ENCODE data around the gene LILRB1.

GRCh38 chr19:54606230-54606629 is 24.1 kb upstream of the LILRB1 start:
- TF ChIP-seq POLR2AphosphoS5 (IDR thresholded peaks at IDR 0.05; ENCODE audit: insufficient read depth in 1 of 2, low read depth in 1 of 2) = no peak
- no peak for TF ChIP-seq POLR2A (IDR thresholded peaks at IDR 0.05)
- TF ChIP-seq, protein P1, sequence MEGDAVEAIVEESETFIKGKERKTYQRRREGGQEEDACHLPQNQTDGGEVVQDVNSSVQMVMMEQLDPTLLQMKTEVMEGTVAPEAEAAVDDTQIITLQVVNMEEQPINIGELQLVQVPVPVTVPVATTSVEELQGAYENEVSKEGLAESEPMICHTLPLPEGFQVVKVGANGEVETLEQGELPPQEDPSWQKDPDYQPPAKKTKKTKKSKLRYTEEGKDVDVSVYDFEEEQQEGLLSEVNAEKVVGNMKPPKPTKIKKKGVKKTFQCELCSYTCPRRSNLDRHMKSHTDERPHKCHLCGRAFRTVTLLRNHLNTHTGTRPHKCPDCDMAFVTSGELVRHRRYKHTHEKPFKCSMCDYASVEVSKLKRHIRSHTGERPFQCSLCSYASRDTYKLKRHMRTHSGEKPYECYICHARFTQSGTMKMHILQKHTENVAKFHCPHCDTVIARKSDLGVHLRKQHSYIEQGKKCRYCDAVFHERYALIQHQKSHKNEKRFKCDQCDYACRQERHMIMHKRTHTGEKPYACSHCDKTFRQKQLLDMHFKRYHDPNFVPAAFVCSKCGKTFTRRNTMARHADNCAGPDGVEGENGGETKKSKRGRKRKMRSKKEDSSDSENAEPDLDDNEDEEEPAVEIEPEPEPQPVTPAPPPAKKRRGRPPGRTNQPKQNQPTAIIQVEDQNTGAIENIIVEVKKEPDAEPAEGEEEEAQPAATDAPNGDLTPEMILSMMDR (IDR thresholded peaks at IDR 0.05) = no peak

Data from vagina (tissue), 2 donors.